ENCODE results near the gene SLC12A5.

Gene SLC12A5

GRCh38 chr20:46108435-46108841 is 79.4 kb downstream of the SLC12A5 start:
- DNase-seq (ENCODE audit: low read depth) = no peak

GRCh38 chr20:46108976-46109375 is 80.0 kb downstream of the SLC12A5 start:
- DNase-seq (ENCODE audit: low read depth) = no peak

Data from T-helper 22 cell (primary cell).